ENCODE measurements around the gene ARHGEF18.
A peak's percentile ranks its signal among the peaks of the same experiment; 100 is the strongest.
"Not testable (repeated sequence)": the region's sequence is repeated elsewhere in the genome, so short reads cannot be mapped to it uniquely, and the experiment has no call there.

ARHGEF18 gene

GRCh38 chr19:7348587-7349230, at the start of gene ARHGEF18:
TSS of gene ARHGEF18 (plus strand) at chr19:7348937. CDS start at chr19:7362891, 13,954 bp downstream.
- no peak for FAIRE-seq

GRCh38 chr19:7301525-7301924, 47.2 kb upstream of the ARHGEF18 start:
- FAIRE-seq: no peak

DNA sequence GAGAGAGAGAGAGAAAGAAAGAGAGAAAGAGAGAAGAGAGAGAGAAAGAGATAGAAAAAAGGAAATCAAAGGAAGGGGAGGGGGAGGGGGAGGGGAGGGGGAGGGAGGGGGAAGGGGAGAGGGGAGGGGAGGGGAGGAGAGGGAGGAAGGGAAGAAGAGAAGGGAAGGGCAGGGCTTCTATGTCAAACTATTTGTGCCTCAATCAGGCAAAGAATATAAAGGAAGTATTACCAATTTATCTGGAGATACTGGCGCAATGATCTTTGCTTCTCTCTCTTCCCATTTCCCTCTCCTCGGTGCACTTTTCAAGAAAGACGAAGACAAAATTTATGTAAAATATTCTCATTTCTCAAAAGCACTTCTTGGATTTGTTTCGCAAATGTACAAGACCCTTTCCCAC, 45.3 kb upstream of the ARHGEF18 start:
- no peak for FAIRE-seq

DNA sequence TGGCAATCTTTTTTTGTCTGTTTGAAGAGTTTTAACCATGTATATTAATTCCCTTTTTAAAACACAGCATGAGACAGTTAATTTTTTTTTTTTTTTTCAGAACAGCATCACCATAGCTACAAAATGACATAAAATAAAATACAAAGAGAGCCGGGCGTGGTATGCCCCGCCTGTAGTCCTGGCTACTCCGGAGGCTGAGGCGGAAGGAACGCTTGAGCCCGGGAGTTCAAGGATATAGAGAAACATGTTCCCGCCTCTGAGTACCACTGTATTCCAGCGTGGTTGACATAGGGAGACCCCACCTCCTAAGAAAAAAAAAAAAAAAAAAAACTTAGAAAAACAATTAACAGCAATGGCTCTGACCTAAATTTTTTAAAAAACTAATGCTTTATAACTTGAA, 44.5 kb upstream of the ARHGEF18 start:
- FAIRE-seq: no peak

GRCh38 chr19:7307590-7308218, 41.0 kb upstream of the ARHGEF18 start:
- FAIRE-seq: no peak

GRCh38 chr19:7308327-7308726, 40.4 kb upstream of the ARHGEF18 start:
- not testable (repeated sequence) for FAIRE-seq

GRCh38 chr19:7311911-7312310, 36.8 kb upstream of the ARHGEF18 start:
- FAIRE-seq: no peak

DNA sequence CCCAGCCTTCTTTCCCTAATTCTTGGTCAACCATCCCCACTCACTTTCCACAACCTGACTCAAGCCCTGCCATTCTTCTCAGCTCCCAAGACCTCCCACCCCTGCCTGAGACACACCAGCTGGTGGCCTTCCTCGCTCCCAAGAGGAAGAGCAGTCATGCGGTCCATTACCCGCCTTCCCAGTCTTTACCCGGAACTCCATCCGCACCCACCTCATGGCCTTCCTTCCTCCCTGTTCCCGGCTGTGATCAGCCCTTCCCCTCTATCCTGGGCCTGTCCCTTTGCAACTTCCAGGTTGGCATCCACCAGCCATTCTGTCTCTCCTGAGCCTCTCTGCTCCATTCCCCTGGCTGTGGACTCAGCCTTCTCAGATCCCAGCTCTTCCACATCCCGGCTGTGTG, 35.9 kb upstream of the ARHGEF18 start:
- FAIRE-seq: no peak

- FAIRE-seq: no peak
These were observed 30.6 kb upstream of the ARHGEF18 start for GRCh38 chr19:7318176-7318575.

DNA sequence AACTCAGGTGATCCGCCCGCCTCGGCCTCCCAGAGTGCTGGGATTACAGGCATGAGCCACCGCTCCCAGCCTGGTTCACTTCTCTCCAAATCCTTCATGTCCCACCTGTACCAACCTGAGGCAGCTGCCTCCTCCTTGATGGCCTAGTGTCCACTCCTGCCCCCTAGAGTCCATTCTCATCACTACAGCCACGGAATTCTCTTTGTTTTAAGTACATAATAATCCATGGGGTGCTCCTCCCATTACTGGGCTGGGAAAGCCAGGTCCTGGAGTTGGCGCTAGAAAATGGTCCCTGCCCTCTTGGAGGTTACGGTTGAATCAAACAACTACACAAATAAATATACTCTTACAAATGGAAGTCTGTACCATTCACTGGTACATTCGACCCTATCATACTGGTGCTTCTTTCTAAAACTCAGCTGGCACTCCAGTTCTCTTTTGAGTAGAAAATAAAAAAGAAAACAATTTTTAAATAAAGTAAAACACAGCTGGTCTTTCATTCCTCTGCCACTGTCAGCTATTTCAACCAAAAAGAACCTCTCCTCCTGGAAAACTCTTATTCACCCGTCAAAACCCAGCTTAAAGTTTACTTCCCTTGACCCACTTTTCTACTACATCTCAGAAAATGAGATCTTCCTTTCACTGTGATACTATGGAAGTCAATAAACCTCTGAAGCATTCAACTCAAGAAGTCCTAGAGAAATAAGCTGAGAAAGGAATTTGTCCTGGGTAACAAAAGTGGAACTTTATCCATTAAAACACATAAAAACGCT, 22.4 kb upstream of the ARHGEF18 start:
- no peak for FAIRE-seq

DNA sequence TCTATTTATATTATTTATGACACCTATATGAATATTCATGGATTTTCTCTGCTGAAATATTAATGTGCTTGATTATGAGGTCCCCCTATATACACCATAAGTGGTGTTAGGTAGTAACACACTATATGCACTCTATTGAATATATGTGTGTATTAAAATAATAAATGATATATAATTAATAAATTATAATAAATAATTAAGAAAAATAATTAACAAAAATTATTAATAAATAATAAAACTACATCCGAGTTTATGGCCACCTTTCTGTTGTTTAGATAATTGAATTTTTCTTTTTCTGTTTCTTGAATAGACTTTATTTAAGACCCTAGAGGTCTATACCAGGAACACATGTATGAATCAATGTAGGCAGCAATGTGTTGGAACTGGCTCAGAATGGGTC, 20.9 kb upstream of the ARHGEF18 start:
- no peak for FAIRE-seq

- no peak for FAIRE-seq
These were observed 20.1 kb upstream of the ARHGEF18 start for GRCh38 chr19:7328647-7329046.

DNA sequence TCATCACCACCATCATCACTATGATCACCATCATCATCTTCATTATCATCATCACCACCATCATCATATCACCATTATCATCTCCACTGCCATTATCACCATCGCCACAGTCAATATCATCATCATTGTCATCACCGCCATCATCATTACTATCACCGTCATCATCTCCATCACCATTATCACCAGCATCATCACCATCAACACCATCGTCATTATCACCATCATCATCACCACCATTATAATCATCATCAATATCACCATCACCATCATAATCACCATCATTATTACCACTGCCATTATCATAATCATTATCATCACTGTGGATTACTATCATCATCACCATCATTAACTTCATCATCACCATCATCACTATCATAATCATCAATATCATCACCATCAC, 17.3 kb upstream of the ARHGEF18 start:
- no peak for FAIRE-seq

DNA sequence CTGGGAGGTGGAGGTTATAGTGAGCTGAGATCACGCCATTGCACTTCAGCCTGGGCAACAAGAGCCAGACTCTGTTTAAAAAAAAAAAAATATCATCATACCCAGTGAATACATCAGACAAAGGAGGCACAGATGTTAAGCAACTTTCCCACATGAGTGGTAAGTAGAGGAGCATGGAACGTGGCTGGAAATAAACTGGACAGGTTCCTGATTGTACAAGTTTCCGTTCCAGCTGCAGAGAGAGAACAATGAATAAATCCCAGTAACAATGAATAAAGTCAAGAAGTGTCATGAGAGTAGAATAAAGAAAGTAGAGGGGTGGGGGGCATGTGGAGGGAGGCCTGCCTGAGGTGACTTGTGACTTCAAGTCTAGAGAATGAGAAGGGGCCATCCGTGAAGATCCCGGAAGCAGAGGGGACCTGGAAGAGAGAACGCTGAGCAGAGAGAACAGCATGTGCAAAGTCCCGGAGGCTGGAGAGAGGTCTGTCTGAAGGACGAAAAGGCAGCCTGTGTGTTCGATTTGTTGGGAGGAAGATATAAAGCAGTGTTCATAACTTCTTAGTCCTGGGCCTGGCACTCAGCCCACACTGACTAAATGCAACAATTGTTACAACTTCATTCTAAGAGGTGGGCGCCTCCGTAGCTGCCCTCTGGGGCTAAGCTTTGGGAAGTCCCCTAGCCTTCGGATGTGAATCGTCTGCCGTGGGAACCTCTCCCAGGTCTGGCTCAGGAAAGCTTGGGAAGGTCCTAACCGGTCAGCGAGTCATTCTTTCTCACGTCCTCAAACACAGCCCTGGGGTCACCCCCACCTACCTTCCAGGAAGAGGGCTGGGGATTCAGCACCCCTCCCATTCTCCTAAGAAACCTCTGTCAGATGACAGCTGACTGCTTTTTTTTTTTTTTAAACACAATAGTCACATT, 15.3 kb upstream of the ARHGEF18 start:
- no peak for FAIRE-seq

- no peak for FAIRE-seq
These were observed 12.3 kb upstream of the ARHGEF18 start for GRCh38 chr19:7336321-7336973.

GRCh38 chr19:7337380-7338194, 11.2 kb upstream of the ARHGEF18 start:
- no peak for FAIRE-seq

- FAIRE-seq: peak; percentile 16
These were observed 7.5 kb upstream of the ARHGEF18 start for GRCh38 chr19:7340959-7341837.

- no peak for FAIRE-seq
These were observed 6.6 kb upstream of the ARHGEF18 start for GRCh38 chr19:7342143-7342542.

DNA sequence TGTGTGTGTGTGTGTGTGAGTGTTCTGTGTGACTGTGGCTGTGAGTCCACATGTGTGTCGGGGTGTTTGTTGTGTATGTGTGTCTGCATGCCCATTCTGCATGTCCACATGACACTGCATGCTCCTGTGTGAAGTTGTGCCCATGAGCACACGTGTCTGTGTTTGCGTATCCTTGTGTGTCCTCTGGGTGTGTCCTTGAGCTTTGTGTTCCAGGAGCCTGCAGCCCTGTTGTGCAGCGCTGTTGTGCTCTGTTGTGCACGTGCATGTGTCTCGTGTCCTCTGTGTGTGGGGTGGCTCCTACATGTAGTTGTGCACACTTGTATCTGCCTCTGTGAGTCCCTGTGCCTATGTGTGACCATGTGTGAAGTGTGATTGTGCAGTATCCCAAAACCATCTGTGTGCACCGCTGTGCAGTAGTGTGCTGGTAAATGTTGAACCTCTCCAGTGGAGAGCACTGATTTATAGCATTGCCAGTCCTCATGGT, 2.2 kb upstream of the ARHGEF18 start:
- no peak for FAIRE-seq

GRCh38 chr19:7346997-7347396, 1.7 kb upstream of the ARHGEF18 start:
- not testable (repeated sequence) for FAIRE-seq
